Colonic mucosa (tissue), 4 donors: ENCODE results near the gene EEF1A2. TPM values are rescaled to one million over a fixed set of nuclear protein-coding genes. Genes with fewer than 3 reads are reported as not detected.

ENCODE experiments used
- DNase-seq: peaks from one replicate; pipeline ENCODE4 v3.0.0-alpha.2; 2020
- H3K27ac ChIP-seq: fragments of 200-600 bp; one replicate; pipeline ENCODE4 v1.8.0; 2021
- H3K27me3 ChIP-seq: fragments of 200-600 bp; one replicate; pipeline ENCODE4 v1.8.0; 2021
- H3K36me3 ChIP-seq: fragments of 200-600 bp; one replicate; pipeline ENCODE4 v1.8.0; 2021
- H3K4me1 ChIP-seq: fragments of 200-600 bp; one replicate; pipeline ENCODE4 v1.8.0; 2021; ENCODE audit warnings: mild to moderate bottlenecking
- H3K4me3 ChIP-seq: fragments of 200-600 bp; one replicate; pipeline ENCODE4 v1.8.0; 2021
- H3K9ac ChIP-seq, 2 donors: one replicate each; pipeline ENCODE4 v1.7.0; 2013; ENCODE audit warnings: control low read depth in 2 of 2, low read depth in 2 of 2, low read length in 2 of 2
- H3K9me3 ChIP-seq: fragments of 200-600 bp; one replicate; pipeline ENCODE4 v1.8.0; 2021
- intact Hi-C: fragments of 100-400 bp; cut with DNase I; formaldehyde crosslinking; loops from one replicate; pipeline ENCODE4 v1.14.1; 2022
- total RNA-seq, 2 donors: library from RNA; stranded (reverse); fragmentation: NEBNext Ultra II Directional in 1 of 2; extraction: Animal tissue kit (Norgen Biotek cat#: 25700) in 1 of 2; gene quantifications; one replicate each; pipeline ENCODE4 v1.2.1, GENCODE V29; 2021
- TF ChIP-seq, protein P1 (sequence below): fragments of 200-600 bp; IDR thresholded peaks from one replicate; pipeline ENCODE4 v1.8.0; 2022; ENCODE audit warnings: antibody characterized with exemption, mild to moderate bottlenecking
- donor health status: healthy.
- donor health status: DM: no; HTN: no; CAD: no.
- donor health status: DM: no; HTN: no; CAD: no.

Gene EEF1A2
- total RNA-seq, 2 donors from 2014 or later = 1.5 to 3.2 TPM

DNA sequence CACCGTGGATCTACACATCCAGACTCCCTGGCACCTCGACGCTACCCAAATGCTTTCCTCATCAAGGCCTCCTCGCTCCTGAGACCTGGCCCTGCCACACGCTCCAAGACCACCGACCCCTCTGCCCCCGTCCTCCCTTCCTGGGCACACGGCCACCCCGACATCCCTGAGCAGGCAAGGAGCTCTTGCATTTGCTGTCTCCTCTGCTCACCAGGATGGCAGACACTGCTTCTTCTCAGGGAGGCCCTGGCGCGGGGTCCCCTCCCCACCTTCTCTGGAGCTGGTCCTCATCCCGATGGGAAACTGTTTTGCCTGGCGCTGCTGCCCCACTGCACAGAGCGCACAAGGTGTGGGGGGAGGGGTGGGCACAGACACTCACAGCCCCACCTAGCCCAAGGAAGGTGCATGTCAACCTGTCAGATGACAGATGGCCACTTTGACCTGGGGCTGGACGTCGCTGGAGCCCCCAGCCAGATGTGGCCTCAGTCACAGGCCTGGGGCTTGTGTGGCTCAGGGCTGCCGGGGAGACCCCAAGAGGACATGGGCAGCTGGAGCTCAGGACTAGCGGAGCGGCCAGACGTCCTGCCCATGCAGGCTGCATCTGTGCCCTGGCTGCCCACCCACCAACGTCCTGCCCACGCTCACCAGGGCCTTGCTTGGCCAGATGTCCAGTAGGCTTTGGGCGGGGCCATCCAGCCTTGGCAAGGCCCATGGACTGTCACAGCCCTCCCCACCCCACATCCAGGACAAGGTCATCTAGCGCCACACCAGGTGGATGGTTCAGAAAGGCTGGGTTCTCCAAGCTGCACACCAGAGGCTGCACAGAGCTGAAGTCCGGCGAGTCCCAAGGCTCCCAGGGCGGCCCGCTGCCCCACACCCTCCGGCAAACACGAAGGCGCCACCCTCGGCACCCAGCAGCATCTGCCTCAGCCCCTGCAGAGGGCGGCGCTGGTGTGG is 20.3 kb downstream of the EEF1A2 start:
- Histone ChIP-seq H3K36me3 (no peaks in the 10 kb centered on the region), H3K27me3 (peaks cover 15% of the 10 kb centered on the region), H3K27ac (no peak overlapping the region), H3K9ac (no peak overlapping the region), H3K4me1 (no peaks in the 10 kb centered on the region), H3K9me3 (no peaks in the 10 kb centered on the region), H3K4me3 (no peak overlapping the region)
- no peak for DNase-seq
- TF ChIP-seq, protein P1, sequence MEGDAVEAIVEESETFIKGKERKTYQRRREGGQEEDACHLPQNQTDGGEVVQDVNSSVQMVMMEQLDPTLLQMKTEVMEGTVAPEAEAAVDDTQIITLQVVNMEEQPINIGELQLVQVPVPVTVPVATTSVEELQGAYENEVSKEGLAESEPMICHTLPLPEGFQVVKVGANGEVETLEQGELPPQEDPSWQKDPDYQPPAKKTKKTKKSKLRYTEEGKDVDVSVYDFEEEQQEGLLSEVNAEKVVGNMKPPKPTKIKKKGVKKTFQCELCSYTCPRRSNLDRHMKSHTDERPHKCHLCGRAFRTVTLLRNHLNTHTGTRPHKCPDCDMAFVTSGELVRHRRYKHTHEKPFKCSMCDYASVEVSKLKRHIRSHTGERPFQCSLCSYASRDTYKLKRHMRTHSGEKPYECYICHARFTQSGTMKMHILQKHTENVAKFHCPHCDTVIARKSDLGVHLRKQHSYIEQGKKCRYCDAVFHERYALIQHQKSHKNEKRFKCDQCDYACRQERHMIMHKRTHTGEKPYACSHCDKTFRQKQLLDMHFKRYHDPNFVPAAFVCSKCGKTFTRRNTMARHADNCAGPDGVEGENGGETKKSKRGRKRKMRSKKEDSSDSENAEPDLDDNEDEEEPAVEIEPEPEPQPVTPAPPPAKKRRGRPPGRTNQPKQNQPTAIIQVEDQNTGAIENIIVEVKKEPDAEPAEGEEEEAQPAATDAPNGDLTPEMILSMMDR = no peak
- intact Hi-C loops = no loop called here

DNA sequence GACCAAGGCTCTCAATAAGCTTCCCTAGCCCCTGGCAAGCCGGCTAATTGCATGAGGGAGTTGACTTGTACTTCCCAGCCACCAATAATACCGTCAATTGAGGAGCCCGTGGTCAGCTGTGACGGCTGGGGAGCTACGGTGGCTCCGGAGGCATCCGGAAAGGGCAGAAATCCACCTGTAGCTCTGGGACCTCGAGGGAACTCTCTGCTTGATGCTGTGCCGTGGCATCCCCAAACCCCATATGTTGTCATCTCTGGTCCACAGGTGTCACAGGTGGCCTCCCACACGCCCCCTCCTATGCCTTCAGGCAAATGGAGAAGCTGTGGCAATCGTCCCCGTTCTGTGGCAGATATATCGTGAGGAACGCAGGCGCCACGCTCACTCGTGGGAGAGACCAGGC is 20.9 kb downstream of the EEF1A2 start:
- intact Hi-C loops = no loop called here
- H3K27me3 ChIP-seq = peaks cover 21% of the 10 kb centered on the region

DNA sequence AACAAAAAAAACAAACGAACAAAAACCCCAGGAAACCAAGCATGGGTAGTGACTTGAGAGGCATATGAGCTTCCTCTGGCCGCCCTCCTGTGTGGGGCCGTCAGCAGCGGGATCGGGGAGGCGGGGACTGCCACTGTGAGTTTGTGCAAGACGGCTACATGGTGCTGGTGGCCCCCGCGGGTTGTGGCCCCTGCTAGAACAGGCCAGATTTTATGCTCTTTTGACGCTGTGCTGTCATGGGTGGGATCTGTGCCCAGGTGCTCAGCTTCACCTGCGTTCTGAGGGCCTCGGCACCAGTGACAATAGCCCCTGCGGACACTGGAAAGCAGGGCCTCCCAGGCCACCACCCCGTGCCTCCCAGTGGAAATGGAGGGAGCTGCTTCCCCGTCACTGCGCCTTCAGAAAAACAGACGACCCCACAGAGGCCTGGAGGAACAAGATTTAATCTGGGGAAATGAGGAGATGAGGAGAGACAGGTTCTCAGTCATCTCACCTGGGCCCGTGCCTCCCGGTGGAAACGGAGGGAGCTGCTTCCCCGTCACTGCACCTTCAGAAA is 21.7 kb downstream of the EEF1A2 start:
- H3K27me3 ChIP-seq = peaks cover 24% of the 10 kb centered on the region
- intact Hi-C loops = no loop called here
- TF ChIP-seq, protein P1 = no peak

More for the DNA sequence above, 20.9 kb downstream of the EEF1A2 start:
- Histone ChIP-seq H3K9ac (no peak overlapping the region), H3K4me1 (no peaks in the 10 kb centered on the region), H3K27ac (no peak overlapping the region), H3K36me3 (no peaks in the 10 kb centered on the region), H3K4me3 (no peak overlapping the region), H3K9me3 (no peaks in the 10 kb centered on the region)
- no peak for DNase-seq
- TF ChIP-seq, protein P1 = no peak

DNA sequence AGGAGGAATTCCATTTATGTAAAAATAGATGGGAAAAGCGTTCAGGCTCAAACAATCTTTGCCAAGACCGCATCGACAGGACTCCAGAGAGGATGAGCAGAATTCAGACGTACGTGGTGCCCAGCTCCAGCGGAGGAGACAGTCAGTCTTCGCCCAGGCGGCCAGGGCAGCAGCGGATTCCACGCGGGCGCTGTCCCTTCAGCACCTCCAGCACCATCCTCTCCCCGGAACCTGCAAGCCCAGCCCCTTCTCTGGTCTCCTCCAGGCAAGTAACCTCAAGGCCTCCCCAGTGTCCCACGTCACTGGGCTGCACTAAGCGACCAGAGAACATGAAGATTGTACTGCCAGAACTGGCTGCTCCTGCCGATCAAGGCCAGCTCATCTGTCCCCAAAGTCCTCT is 23.7 kb downstream of the EEF1A2 start:
- H3K36me3 ChIP-seq = no peaks in the 10 kb centered on the region
- no peak overlapping the region for H3K9ac ChIP-seq
- H3K9me3 ChIP-seq = no peaks in the 10 kb centered on the region
- intact Hi-C loops = no loop called here
- H3K4me1 ChIP-seq = no peaks in the 10 kb centered on the region
- TF ChIP-seq, protein P1 = no peak
- H3K4me3 ChIP-seq = no peak overlapping the region
- H3K27me3 ChIP-seq = peaks cover 40% of the 10 kb centered on the region
- DNase-seq = no peak
- H3K27ac ChIP-seq = no peak overlapping the region

More for the DNA sequence above, 21.7 kb downstream of the EEF1A2 start:
- Histone ChIP-seq H3K4me1 (no peaks in the 10 kb centered on the region), H3K9ac (no peak overlapping the region), H3K9me3 (no peaks in the 10 kb centered on the region), H3K4me3 (no peak overlapping the region), H3K27ac (no peak overlapping the region), H3K36me3 (no peaks in the 10 kb centered on the region)
- no peak for DNase-seq

GRCh38 chr20:63473555-63474449 is 25.1 kb downstream of the EEF1A2 start:
- Histone ChIP-seq H3K9ac (no peak overlapping the region), H3K9me3 (no peaks in the 10 kb centered on the region), H3K4me3 (no peak overlapping the region), H3K27me3 (peaks cover 35% of the 10 kb centered on the region), H3K4me1 (no peaks in the 10 kb centered on the region), H3K27ac (no peak overlapping the region), H3K36me3 (no peaks in the 10 kb centered on the region)
- no peak for DNase-seq
- intact Hi-C loops = no loop called here
- TF ChIP-seq, protein P1 = no peak
